ENCODE results near the gene LRIT2.

GRCh38 chr10:84191106-84191505 lies 34.2 kb downstream of the LRIT2 start:
- TF ChIP-seq, protein P1, sequence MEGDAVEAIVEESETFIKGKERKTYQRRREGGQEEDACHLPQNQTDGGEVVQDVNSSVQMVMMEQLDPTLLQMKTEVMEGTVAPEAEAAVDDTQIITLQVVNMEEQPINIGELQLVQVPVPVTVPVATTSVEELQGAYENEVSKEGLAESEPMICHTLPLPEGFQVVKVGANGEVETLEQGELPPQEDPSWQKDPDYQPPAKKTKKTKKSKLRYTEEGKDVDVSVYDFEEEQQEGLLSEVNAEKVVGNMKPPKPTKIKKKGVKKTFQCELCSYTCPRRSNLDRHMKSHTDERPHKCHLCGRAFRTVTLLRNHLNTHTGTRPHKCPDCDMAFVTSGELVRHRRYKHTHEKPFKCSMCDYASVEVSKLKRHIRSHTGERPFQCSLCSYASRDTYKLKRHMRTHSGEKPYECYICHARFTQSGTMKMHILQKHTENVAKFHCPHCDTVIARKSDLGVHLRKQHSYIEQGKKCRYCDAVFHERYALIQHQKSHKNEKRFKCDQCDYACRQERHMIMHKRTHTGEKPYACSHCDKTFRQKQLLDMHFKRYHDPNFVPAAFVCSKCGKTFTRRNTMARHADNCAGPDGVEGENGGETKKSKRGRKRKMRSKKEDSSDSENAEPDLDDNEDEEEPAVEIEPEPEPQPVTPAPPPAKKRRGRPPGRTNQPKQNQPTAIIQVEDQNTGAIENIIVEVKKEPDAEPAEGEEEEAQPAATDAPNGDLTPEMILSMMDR (IDR thresholded peaks at IDR 0.05; ENCODE audit: poor library complexity): no peak
- TF ChIP-seq EZH2phosphoT487 (IDR thresholded peaks at IDR 0.05; ENCODE audit: low read depth, severe bottlenecking, unreplicated experiment) (no peak), EZH2 (IDR thresholded peaks at IDR 0.05; ENCODE audit: borderline replicate concordance) (no peak)
